Measurements from ENCODE around the gene WDFY4. TPM values are rescaled to one million over a fixed set of nuclear protein-coding genes. Genes with fewer than 3 reads are reported as not detected.

Gene WDFY4
- polyA plus RNA-seq, 1 of the 3 experiments (the other 2 are of a cell fraction) = not detected

GRCh38 chr10:48838834-48839233, 154.2 kb downstream of the WDFY4 start:
- H3F3A ChIP-seq (replicated peaks; ENCODE audit: insufficient read depth) = no peaks in the 10 kb centered on the region
- no peak overlapping the region for H3K9ac ChIP-seq
- ChIA-PET POLR2A (interaction anchor here (0.8 kb wide), 1 partner anchor 34 kb away, joined by 4 read pairs; no protein-coding TSS in a partner anchor), CTCF (interaction anchor here (1.5 kb wide), 1 partner anchor 183 kb away, joined by 4 read pairs; no protein-coding TSS in a partner anchor)
- H3K79me2 ChIP-seq (ENCODE audit: insufficient read depth) = no peaks in the 10 kb centered on the region
- no peak for TF ChIP-seq FOXJ3 (CRISPR knock-in tag; IDR thresholded peaks at IDR 0.05)
- no peak for TF ChIP-seq ELF1 (IDR thresholded peaks at IDR 0.05)
- TF ChIP-seq TCF12 (IDR thresholded peaks at IDR 0.05) = no peak
- no peak for TF ChIP-seq MEF2A (IDR thresholded peaks at IDR 0.05; ENCODE audit: borderline replicate concordance, low read depth)
- no peak for TF ChIP-seq CHD2 (IDR thresholded peaks at IDR 0.05; ENCODE audit: low read length, partially characterized antibody)
- TF ChIP-seq TAF1 (IDR thresholded peaks at IDR 0.05; ENCODE audit: borderline replicate concordance, low read depth, low read length) = no peak
- TF ChIP-seq, protein P1, sequence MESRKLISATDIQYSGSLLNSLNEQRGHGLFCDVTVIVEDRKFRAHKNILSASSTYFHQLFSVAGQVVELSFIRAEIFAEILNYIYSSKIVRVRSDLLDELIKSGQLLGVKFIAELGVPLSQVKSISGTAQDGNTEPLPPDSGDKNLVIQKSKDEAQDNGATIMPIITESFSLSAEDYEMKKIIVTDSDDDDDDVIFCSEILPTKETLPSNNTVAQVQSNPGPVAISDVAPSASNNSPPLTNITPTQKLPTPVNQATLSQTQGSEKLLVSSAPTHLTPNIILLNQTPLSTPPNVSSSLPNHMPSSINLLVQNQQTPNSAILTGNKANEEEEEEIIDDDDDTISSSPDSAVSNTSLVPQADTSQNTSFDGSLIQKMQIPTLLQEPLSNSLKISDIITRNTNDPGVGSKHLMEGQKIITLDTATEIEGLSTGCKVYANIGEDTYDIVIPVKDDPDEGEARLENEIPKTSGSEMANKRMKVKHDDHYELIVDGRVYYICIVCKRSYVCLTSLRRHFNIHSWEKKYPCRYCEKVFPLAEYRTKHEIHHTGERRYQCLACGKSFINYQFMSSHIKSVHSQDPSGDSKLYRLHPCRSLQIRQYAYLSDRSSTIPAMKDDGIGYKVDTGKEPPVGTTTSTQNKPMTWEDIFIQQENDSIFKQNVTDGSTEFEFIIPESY (IDR thresholded peaks at IDR 0.05; ENCODE audit: borderline replicate concordance, low read depth) = no peak
- TF ChIP-seq RFX5 (IDR thresholded peaks at IDR 0.05; ENCODE audit: low read length) = no peak
- TF ChIP-seq, protein P2, sequence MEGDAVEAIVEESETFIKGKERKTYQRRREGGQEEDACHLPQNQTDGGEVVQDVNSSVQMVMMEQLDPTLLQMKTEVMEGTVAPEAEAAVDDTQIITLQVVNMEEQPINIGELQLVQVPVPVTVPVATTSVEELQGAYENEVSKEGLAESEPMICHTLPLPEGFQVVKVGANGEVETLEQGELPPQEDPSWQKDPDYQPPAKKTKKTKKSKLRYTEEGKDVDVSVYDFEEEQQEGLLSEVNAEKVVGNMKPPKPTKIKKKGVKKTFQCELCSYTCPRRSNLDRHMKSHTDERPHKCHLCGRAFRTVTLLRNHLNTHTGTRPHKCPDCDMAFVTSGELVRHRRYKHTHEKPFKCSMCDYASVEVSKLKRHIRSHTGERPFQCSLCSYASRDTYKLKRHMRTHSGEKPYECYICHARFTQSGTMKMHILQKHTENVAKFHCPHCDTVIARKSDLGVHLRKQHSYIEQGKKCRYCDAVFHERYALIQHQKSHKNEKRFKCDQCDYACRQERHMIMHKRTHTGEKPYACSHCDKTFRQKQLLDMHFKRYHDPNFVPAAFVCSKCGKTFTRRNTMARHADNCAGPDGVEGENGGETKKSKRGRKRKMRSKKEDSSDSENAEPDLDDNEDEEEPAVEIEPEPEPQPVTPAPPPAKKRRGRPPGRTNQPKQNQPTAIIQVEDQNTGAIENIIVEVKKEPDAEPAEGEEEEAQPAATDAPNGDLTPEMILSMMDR (IDR thresholded peaks at IDR 0.05) = no peak
- no peak overlapping the region for H3K4me2 ChIP-seq
- H3K9me2 ChIP-seq = no peaks in the 10 kb centered on the region
- 30% methylated on average over 3 of the region's 5 CpGs for WGBS (ENCODE audit: low lambda C conversion rate)
- H3K36me3 ChIP-seq (replicated peaks in 1 of 2; ENCODE audit: control insufficient read depth in 1 of 2, insufficient read depth in 2 of 2, low read length in 1 of 2) = no peaks in the 10 kb centered on the region
- H3K27me3 ChIP-seq (ENCODE audit: insufficient read depth) = no peaks in the 10 kb centered on the region
- no peak overlapping the region for H2AFZ ChIP-seq (ENCODE audit: low read depth)
- no peak overlapping the region for H3K27ac ChIP-seq (ENCODE audit: low read depth in 2 of 2, low read length in 1 of 2)
- H3K4me3 ChIP-seq (ENCODE audit: low read depth in 2 of 2, low read length in 1 of 2) = no peak overlapping the region
- H3K9me3 ChIP-seq = no peaks in the 10 kb centered on the region
- H4K20me1 ChIP-seq (ENCODE audit: insufficient read depth) = no peaks in the 10 kb centered on the region
- no peak for DNase-seq
- H3K4me1 ChIP-seq (ENCODE audit: control insufficient read depth in 1 of 2, insufficient read depth in 2 of 2, low read depth in 1 of 2, low read length in 1 of 2) = no peaks in the 10 kb centered on the region

DNA sequence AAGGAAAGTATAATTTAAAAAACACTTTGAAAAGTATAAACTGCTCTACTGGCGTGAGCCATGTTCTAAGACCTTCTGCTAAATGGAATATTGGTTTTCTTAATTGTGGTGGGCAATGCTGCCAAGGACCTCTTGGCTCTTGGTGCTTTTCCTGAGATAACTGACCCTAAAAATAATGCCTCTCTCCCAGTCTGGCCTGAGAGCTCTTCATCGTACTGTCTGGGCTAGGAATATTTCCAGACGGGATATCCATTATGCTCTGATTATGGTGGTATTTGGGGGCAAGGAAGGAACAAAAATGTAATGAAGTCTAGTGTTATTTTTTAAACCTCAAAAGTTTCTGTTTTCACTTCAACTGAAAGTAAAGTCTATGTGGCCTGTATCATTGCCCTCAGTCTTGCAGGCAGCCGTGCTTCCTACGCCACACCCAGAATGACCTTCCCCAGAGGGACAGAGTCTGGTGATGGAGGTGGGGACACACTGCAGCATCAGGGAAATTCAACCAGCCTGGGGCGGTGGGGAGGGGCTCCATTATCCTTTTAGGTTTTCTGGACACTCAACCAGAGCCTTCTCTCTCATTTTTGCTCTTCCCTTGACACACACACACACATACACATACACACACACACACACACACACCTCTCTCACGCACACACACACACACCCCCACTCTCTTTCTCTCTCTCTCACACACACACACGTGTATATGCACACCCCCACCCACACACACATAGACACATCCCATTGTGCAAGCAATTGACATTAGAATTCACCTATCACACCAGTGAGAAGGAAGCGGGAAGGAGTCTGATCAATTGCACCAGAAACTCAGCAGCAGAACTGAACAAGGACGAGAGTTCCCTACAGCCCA, 155.4 kb downstream of the WDFY4 start:
- ChIA-PET CTCF (interaction anchor here (1.5 kb wide), 1 partner anchor 184 kb away, joined by 4 read pairs; no protein-coding TSS in a partner anchor), POLR2A (no interaction called here)
- H3K27me3 ChIP-seq (ENCODE audit: insufficient read depth) = no peaks in the 10 kb centered on the region
- no peak overlapping the region for H3K27ac ChIP-seq (ENCODE audit: low read depth in 2 of 2, low read length in 1 of 2)
- H3F3A ChIP-seq (replicated peaks; ENCODE audit: insufficient read depth) = no peaks in the 10 kb centered on the region
- TF ChIP-seq FOSL2 (IDR thresholded peaks at IDR 0.05; ENCODE audit: borderline replicate concordance, low read depth) (no peak), TAF1 (IDR thresholded peaks at IDR 0.05; ENCODE audit: borderline replicate concordance, low read depth, low read length) (no peak), EP300 (IDR thresholded peaks at IDR 0.05; ENCODE audit: borderline replicate concordance in 1 of 2, low read depth in 1 of 2, low read length in 1 of 2) (no peak), ELF1 (IDR thresholded peaks at IDR 0.05) (no peak), YY1 (IDR thresholded peaks at IDR 0.05; ENCODE audit: low read depth) (no peak), TEAD4 (IDR thresholded peaks at IDR 0.05; ENCODE audit: borderline replicate concordance, insufficient read depth) (no peak), EZH2phosphoT487 (IDR thresholded peaks at IDR 0.05; ENCODE audit: borderline replicate concordance, low read depth) (no peak), FOXM1 (IDR thresholded peaks at IDR 0.05; ENCODE audit: low read depth) (no peak)
- H4K20me1 ChIP-seq (ENCODE audit: insufficient read depth) = no peaks in the 10 kb centered on the region
- 42% methylated on average over 10 of the region's 10 CpGs for WGBS (ENCODE audit: low lambda C conversion rate)
- no peak overlapping the region for H3K4me3 ChIP-seq (ENCODE audit: low read depth in 2 of 2, low read length in 1 of 2)
- no peaks in the 10 kb centered on the region for H3K79me2 ChIP-seq (ENCODE audit: insufficient read depth)
- H3K4me1 ChIP-seq (ENCODE audit: control insufficient read depth in 1 of 2, insufficient read depth in 2 of 2, low read depth in 1 of 2, low read length in 1 of 2) = no peaks in the 10 kb centered on the region
- no peak for DNase-seq
- H3K4me2 ChIP-seq = no peak overlapping the region
- H3K36me3 ChIP-seq (replicated peaks in 1 of 2; ENCODE audit: control insufficient read depth in 1 of 2, insufficient read depth in 2 of 2, low read length in 1 of 2) = no peaks in the 10 kb centered on the region
- H3K9me2 ChIP-seq = no peaks in the 10 kb centered on the region
- H3K9me3 ChIP-seq = no peaks in the 10 kb centered on the region
- no peak overlapping the region for H2AFZ ChIP-seq (ENCODE audit: low read depth)
- H3K9ac ChIP-seq = no peak overlapping the region
